ENCODE results near the gene ARMCX2.

DNA sequence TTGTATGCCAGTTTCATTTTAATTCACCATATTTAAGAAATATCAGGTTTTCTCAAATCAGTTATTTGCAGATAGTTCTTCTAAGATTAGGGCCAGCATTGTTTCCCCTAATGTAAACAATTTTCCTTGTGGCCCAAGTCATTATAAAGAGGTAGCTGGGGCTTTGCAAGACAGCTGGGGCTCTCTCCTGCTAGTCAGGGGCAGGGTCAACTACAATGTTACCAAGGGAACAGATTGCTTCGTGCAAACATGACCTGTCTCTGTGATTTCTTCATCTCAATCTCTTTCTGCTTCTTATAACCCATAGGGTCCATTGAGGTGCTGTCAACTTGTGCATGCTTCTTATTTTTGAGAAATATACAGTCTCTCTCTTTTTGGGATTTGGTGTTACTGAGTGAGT is 53.9 kb downstream of the ARMCX2 start:
- TF ChIP-seq SUZ12 (IDR thresholded peaks at IDR 0.05; ENCODE audit: extremely low read depth, insufficient read depth, insufficient read length) = no peak
- TF ChIP-seq ZNF274 (IDR thresholded peaks at IDR 0.05; ENCODE audit: low read depth, low read length) = no peak
- TF ChIP-seq YY1 (IDR thresholded peaks at IDR 0.05; ENCODE audit: insufficient read depth, insufficient read length) = no peak

Data from NT2/D1 (cell line).